Natural killer cell (primary cell): ENCODE measurements around the gene NSRP1. TPM values are rescaled to one million over a fixed set of nuclear protein-coding genes. Genes with fewer than 3 reads are reported as not detected.

Experiments
- ATAC-seq, 3 donors: fragments of 150-1000 bp in 2 of 3; fragments of 200-7000 bp in 1 of 3; cut with Tn5 transposase; 1 replicate in 1 of 3; 2 replicates in 2 of 3; pipeline ENCODE4 v1.10.0; 2021; ENCODE audit warnings: mild to moderate bottlenecking in 2 of 3, moderate library complexity in 2 of 3
- DNase-seq, 2 donors: peaks; one replicate each; pipeline versions ENCODE4 v3.0.0 to v3.0.0-alpha.2; 2013 to 2021; ENCODE audit warnings: mixed read lengths in 1 of 2
- H3K27ac ChIP-seq: one replicate; pipeline ENCODE4 v1.5.1; 2013; ENCODE audit warnings: mild to moderate bottlenecking, low read length
- H3K27me3 ChIP-seq: one replicate; pipeline ENCODE4 v1.6.1; 2013; ENCODE audit warnings: low read length; ENCODE audit not compliant: control insufficient read depth, insufficient read depth
- H3K36me3 ChIP-seq: one replicate; pipeline ENCODE4 v1.6.1; 2013; ENCODE audit warnings: low read length; ENCODE audit not compliant: control insufficient read depth, insufficient read depth
- H3K4me1 ChIP-seq: one replicate; pipeline ENCODE4 v1.6.1; 2013; ENCODE audit warnings: low read length; ENCODE audit not compliant: control insufficient read depth, insufficient read depth
- H3K4me3 ChIP-seq: one replicate; pipeline ENCODE4 v1.5.1; 2013; ENCODE audit warnings: low read length
- H3K9me3 ChIP-seq: one replicate; pipeline ENCODE4 v1.6.1; 2013; ENCODE audit warnings: low read length; ENCODE audit not compliant: control insufficient read depth, insufficient read depth
- H3K27ac Mint-ChIP-seq, 2 donors: one replicate each; pipeline ENCODE4 v1.8.0; 2022; ENCODE audit warnings: mild to moderate bottlenecking in 2 of 2, mixed read lengths in 2 of 2, moderate library complexity in 1 of 2
- H3K27me3 Mint-ChIP-seq, 2 donors: one replicate each; pipeline ENCODE4 v1.8.0; 2022; ENCODE audit warnings: low read depth in 2 of 2, mixed read lengths in 2 of 2
- H3K36me3 Mint-ChIP-seq: one replicate; pipeline ENCODE4 v1.8.0; 2022; ENCODE audit warnings: mixed read lengths
- H3K4me1 Mint-ChIP-seq, 2 donors: one replicate each; pipeline ENCODE4 v1.8.0; 2022; ENCODE audit warnings: mixed read lengths in 2 of 2
- H3K4me3 Mint-ChIP-seq: one replicate; pipeline ENCODE4 v1.8.0; 2022; ENCODE audit warnings: mild to moderate bottlenecking, moderate library complexity, mixed read lengths
- H3K9me3 Mint-ChIP-seq, 2 donors: one replicate each; pipeline ENCODE4 v1.8.0; 2022; ENCODE audit warnings: mixed read lengths in 2 of 2
- WGBS: methylation state at CpG from one replicate; pipeline ENCODE4 v1.1.7; 2013; ENCODE audit warnings: missing lambda C conversion rate; ENCODE audit not compliant: insufficient coverage; 5-methylcytosine and 5-hydroxymethylcytosine counted together
- intact Hi-C: fragments of 100-400 bp; cut with micrococcal nuclease; formaldehyde crosslinking; loops from one replicate; pipeline ENCODE4 v1.14.2; 2022
- total RNA-seq, 4 donors: library from RNA; stranded (reverse); fragments of 120-200 nt in 1 of 4; gene quantifications; one replicate each; pipeline versions ENCODE4 v1.2.3 to v1.2.4, GENCODE V29; 2013 to 2022
- TF ChIP-seq, protein P1 (sequence below): fragments of 200-600 bp; IDR thresholded peaks from one replicate; pipeline ENCODE4 v1.8.0; 2022; ENCODE audit warnings: antibody characterized with exemption

The NSRP1 gene
- total RNA-seq, 3 donors from 2014 or later (not counting 1 experiment from before 2014, with no cell fraction given), result 27.0 to 33.7 (median 29.7) TPM

DNA sequence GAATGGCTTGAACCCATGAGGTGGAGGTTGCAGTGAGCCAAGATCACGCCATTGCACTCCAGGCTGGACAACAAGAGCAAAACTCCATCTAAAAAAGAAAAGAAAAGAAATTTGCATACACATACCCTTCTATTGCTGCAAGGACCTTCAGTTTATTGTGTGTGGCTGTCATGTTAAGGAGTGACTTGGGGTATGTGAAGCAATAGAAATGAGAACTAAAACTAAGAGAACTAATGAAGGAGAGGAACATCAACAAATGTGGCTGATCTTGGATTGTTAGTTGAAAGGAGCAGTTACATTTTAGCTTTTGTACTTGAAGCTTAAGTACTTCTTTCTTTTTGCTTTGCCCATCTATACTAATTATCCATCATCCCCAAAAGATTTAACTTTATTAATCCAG is 12.7 kb upstream of the NSRP1 start:
- intact Hi-C loops, result loop anchor here (1.0 to 2.0 kb wide), 3 partner anchors 21 to 232 kb away; no protein-coding TSS in a partner anchor
- TF ChIP-seq, protein P1, sequence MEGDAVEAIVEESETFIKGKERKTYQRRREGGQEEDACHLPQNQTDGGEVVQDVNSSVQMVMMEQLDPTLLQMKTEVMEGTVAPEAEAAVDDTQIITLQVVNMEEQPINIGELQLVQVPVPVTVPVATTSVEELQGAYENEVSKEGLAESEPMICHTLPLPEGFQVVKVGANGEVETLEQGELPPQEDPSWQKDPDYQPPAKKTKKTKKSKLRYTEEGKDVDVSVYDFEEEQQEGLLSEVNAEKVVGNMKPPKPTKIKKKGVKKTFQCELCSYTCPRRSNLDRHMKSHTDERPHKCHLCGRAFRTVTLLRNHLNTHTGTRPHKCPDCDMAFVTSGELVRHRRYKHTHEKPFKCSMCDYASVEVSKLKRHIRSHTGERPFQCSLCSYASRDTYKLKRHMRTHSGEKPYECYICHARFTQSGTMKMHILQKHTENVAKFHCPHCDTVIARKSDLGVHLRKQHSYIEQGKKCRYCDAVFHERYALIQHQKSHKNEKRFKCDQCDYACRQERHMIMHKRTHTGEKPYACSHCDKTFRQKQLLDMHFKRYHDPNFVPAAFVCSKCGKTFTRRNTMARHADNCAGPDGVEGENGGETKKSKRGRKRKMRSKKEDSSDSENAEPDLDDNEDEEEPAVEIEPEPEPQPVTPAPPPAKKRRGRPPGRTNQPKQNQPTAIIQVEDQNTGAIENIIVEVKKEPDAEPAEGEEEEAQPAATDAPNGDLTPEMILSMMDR, result no peak
- Mint-ChIP-seq H3K36me3 (no peaks in the 10 kb centered on the region), H3K27me3 (peaks cover 9 to 24% of the 10 kb centered on the region in 2 donors), H3K27ac (no peak overlapping the region), H3K9me3 (no peaks in the 10 kb centered on the region), H3K4me1 (peaks cover 6% of the 10 kb centered on the region in 2 donors), H3K4me3 (no peak overlapping the region)
- DNase-seq (no peak), ATAC-seq (no peak)
- H3K9me3 ChIP-seq, result no peaks in the 10 kb centered on the region
- H3K4me1 ChIP-seq, result peaks cover 8% of the 10 kb centered on the region
- WGBS, result no CpG with 5 or more reads among the region's 1 CpG
- no peaks in the 10 kb centered on the region for H3K36me3 ChIP-seq
- no peak overlapping the region for H3K4me3 ChIP-seq
- no peak overlapping the region for H3K27ac ChIP-seq
- no peaks in the 10 kb centered on the region for H3K27me3 ChIP-seq

DNA sequence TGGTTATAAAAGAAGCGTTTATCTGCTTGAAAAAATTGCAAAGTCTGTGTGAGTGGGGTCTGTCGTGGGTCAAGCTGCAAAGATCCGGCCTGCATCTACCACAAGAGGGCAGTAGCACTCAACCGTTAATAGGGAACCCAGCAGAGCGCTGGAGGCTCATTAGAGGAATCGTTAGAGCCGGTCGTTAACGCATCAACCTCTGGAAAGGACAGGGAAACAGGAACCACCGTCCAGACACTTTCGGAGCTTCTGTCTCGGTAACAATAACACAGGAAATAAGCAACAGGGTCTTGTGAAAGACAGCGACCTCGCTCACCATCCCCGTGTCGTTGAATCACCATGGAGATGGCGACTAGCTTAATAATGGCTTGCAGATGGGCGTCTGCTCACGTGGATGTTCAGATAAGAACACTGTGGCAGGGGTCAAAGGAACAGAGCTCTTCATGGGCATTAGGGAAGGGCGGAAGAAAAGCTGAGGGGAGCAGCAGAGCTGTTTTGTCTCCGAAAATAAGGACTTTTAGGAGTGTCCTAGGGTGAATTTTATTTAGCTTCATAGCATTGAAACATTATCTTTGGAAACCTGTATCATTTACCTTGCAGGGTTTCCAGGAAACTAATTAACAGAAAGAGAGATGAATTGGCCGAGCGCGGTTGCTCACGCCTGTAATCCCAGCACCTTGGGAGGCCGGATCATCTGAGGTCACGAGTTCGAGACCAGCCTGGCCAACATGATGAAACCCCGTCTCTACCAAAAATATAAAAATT is 11.9 kb upstream of the NSRP1 start:
- Mint-ChIP-seq H3K9me3 (no peaks in the 10 kb centered on the region), H3K36me3 (no peaks in the 10 kb centered on the region), H3K4me3 (peak overlapping the region; percentile 84), H3K27ac (peak overlapping the region; percentile 4 to 78), H3K27me3 (peaks cover 10 to 27% of the 10 kb centered on the region in 2 donors), H3K4me1 (peaks cover 6% of the 10 kb centered on the region in 2 donors)
- Histone ChIP-seq H3K36me3 (no peaks in the 10 kb centered on the region), H3K27ac (no peak overlapping the region), H3K9me3 (no peaks in the 10 kb centered on the region), H3K4me1 (peaks cover 8% of the 10 kb centered on the region), H3K27me3 (no peaks in the 10 kb centered on the region), H3K4me3 (peak overlapping the region; percentile 25)
- intact Hi-C loops, result loop anchor here (1.0 to 2.0 kb wide), 3 partner anchors 20 to 232 kb away; no protein-coding TSS in a partner anchor
- DNase-seq (peak; percentile 55 to 87), ATAC-seq (peak; percentile 93 to 95 (median 94))
- WGBS, result 29% methylated on average over 29 of the region's 29 CpGs
- TF ChIP-seq, protein P1, result peak; percentile 95

DNA sequence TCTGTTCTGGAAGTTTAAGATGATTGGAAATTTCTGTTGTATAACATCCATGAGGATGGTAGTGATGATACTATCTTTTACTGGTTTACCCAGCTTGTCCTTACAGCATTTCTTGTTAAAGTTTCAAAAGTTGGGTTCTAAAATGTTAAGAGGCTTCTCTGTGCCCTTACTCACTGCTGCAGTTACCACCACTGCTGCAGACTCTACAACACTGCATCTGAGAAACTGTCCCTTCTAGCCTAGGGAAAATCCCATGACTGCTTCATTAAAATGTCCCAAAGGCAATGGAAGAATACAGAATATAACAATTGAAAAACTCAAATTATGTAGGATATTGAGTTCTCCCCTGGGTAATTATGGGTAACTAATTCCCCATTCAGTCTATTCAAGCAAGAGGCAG is 3.8 kb upstream of the NSRP1 start:
- H3K4me1 Mint-ChIP-seq, result peaks cover 22 to 27% of the 10 kb centered on the region in 2 donors
- H3K9me3 Mint-ChIP-seq, result no peaks in the 10 kb centered on the region
- intact Hi-C loops, result no loop called here
- peaks cover 7% of the 10 kb centered on the region for H3K36me3 Mint-ChIP-seq
- Histone ChIP-seq H3K36me3 (no peaks in the 10 kb centered on the region), H3K27ac (no peak overlapping the region), H3K4me3 (no peak overlapping the region), H3K4me1 (no peaks in the 10 kb centered on the region), H3K27me3 (no peaks in the 10 kb centered on the region), H3K9me3 (no peaks in the 10 kb centered on the region)
- ATAC-seq, result no peak
- H3K27ac Mint-ChIP-seq, result peak overlapping the region; percentile 56 to 65
- DNase-seq, result no peak
- H3K4me3 Mint-ChIP-seq, result no peak overlapping the region
- TF ChIP-seq, protein P1, result no peak
- peaks cover 4 to 15% of the 10 kb centered on the region in 2 donors for H3K27me3 Mint-ChIP-seq
